Ureter (tissue), 1 donor: Measurements from ENCODE around the gene ZNF585A. TPM values are rescaled to one million over a fixed set of nuclear protein-coding genes. Genes with fewer than 3 reads are reported as not detected.

Source experiments
- total RNA-seq: library from RNA; stranded (reverse); gene quantifications from one replicate; pipeline ENCODE4 v1.2.4, GENCODE V29; 2023
- donor health status: DM: yes; HTN: yes; CAD: no.

ZNF585A gene
- total RNA-seq, 1 donor from 2014 or later = 12.4 TPM

Other genes starting within 250 kb of the ZNF585A start
- 12.5 TPM for gene ZNF420, start 94.3 kb downstream of the ZNF585A start, total RNA-seq
- gene ZNF585B, start 37.8 kb upstream of the ZNF585A start, total RNA-seq = 25.7 TPM
- 13.7 TPM for gene ZNF383, start 45.5 kb upstream of the ZNF585A start, total RNA-seq
- gene ZNF527, start 198.4 kb upstream of the ZNF585A start, total RNA-seq = 7.5 TPM